Measurements from ENCODE around the gene GTF3C5.

Gene GTF3C5

DNA sequence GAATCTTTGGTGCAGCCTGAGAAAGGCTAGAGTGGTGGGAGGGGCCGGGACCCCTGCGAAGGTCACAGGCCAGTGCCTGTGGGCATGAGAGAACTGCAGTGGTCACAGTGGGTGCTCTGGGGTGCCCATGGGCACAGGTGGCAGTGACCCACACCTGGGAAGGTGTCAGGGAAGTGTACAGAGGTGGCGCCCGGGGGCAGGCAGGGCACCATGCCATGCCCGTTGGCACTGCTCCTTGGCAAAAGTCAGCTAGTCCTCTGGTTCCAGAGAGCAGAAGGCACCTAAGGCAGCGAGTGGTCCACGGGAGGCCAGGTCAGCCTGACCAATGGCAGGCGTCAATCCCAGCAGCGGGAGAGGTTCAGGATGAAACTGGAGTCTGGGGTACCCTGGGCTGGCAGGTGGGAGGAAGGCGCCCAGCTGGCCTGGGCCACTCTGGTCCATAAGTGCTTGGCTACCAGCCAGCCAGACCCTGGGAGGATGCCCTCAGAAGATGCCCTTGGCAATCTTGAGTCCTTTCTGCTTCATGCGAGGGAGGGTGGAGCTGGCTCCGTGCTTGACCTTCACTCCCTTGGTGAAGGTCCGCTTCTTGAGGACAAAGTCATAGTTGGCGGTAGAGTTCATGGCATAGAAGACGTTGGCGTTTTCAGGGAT is 67.4 kb downstream of the GTF3C5 start:
- Histone ChIP-seq H3K36me3 (ENCODE audit: control insufficient read depth, low read length) (peaks cover 64% of the 10 kb centered on the region), H3K4me2 (ENCODE audit: low read length) (no peak overlapping the region)

DNA sequence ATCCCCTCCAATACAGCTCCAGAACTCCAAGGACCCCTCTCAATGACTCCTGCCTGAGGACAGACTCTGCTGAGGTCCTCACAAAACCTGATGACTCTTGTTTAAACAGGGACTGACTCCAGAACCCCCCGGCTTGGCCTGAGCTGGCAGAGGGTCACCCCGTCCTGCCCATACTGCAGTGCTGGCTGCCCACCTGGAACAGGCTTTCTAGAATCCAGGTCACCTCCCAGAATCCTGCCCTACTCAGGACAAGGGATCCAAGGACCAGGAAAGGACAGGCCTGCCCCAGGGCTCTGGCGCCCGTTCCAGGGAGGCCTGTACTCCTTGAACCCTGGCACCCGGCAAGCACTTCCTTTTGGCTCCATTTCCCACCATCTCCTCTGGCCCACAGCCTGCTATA is 68.1 kb downstream of the GTF3C5 start:
- no peaks in the 10 kb centered on the region for H3K4me1 ChIP-seq (ENCODE audit: control insufficient read depth, low read length)
- H4K20me1 ChIP-seq (ENCODE audit: control insufficient read depth, insufficient read depth, low read depth, low read length), result no peaks in the 10 kb centered on the region
- no peak overlapping the region for H3K27ac ChIP-seq (ENCODE audit: low read depth, low read length)
- H3F3A ChIP-seq (ENCODE audit: control insufficient read depth, insufficient read depth), result no peaks in the 10 kb centered on the region
- TF ChIP-seq EZH2phosphoT487 (IDR thresholded peaks at IDR 0.05; ENCODE audit: borderline replicate concordance, low read length) (no peak), CTCF (IDR thresholded peaks at IDR 0.05; ENCODE audit: low read depth, low read length, poor library complexity, severe bottlenecking) (no peak)
- H3K9me3 ChIP-seq (ENCODE audit: control insufficient read depth, insufficient read depth, low read length), result no peaks in the 10 kb centered on the region
- peaks cover 71% of the 10 kb centered on the region for H3K36me3 ChIP-seq (ENCODE audit: control insufficient read depth, low read length)
- H3K4me3 ChIP-seq (ENCODE audit: low read length), result no peak overlapping the region
- H3K27me3 ChIP-seq (ENCODE audit: control insufficient read depth, low read length), result no peaks in the 10 kb centered on the region
- H3K79me2 ChIP-seq (ENCODE audit: control insufficient read depth, low read length), result no peaks in the 10 kb centered on the region
- no peaks in the 10 kb centered on the region for H3K9me2 ChIP-seq (replicated peaks; ENCODE audit: control insufficient read depth, low read length)
- no peak overlapping the region for H3K4me2 ChIP-seq (ENCODE audit: low read length)

More for the DNA sequence above, 67.4 kb downstream of the GTF3C5 start:
- H3K4me1 ChIP-seq (ENCODE audit: control insufficient read depth, low read length), result no peaks in the 10 kb centered on the region
- H3K4me3 ChIP-seq (ENCODE audit: low read length), result no peak overlapping the region
- no peaks in the 10 kb centered on the region for H4K20me1 ChIP-seq (ENCODE audit: control insufficient read depth, insufficient read depth, low read depth, low read length)
- no peaks in the 10 kb centered on the region for H3K9me2 ChIP-seq (replicated peaks; ENCODE audit: control insufficient read depth, low read length)
- H3K79me2 ChIP-seq (ENCODE audit: control insufficient read depth, low read length), result no peaks in the 10 kb centered on the region
- no peaks in the 10 kb centered on the region for H3K9me3 ChIP-seq (ENCODE audit: control insufficient read depth, insufficient read depth, low read length)
- no peaks in the 10 kb centered on the region for H3F3A ChIP-seq (ENCODE audit: control insufficient read depth, insufficient read depth)
- H3K27ac ChIP-seq (ENCODE audit: low read depth, low read length), result no peak overlapping the region
- TF ChIP-seq CTCF (IDR thresholded peaks at IDR 0.05; ENCODE audit: low read depth, low read length, poor library complexity, severe bottlenecking) (no peak), EZH2phosphoT487 (IDR thresholded peaks at IDR 0.05; ENCODE audit: borderline replicate concordance, low read length) (no peak)
- no peaks in the 10 kb centered on the region for H3K27me3 ChIP-seq (ENCODE audit: control insufficient read depth, low read length)

DNA sequence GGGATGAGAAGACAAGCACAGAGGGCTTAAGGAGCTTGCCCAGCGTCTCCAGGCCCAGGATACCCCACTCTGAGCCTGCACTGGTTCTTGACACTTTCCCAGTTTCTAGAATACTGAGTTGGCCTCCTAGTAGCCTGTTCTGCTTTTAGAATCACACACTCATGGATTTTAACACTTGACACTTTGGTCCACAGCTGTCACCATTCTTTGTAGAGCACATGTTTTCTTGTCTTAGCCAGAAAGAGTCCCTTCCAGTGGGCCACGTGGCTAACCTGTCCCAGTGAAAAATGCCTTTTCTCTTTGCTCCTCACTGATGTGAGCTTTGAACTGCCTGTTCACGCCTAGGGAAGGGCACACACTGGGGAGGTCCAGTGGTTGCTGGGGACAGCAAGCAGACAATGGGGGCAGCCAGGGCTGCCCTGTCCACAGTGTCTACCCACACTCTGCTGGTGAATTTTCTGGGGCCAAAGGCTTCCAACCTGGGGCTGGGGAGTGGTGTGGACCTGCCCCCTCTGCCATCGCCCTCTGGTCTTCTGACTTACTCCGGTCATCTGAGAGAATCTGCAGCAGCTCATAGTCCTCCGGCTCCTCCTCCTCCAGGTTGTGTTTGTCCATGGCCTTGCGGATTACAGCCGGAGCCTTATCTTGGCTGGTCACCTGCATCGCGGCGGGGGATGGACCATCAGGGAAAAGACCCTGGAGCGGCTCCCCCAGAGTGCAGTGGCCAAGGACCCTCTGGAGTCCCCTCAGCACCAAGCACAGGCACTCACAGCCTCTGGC is 69.1 kb downstream of the GTF3C5 start:
- Histone ChIP-seq H3K4me3 (ENCODE audit: low read length) (no peak overlapping the region), H3K9me2 (replicated peaks; ENCODE audit: control insufficient read depth, low read length) (no peaks in the 10 kb centered on the region), H3K4me1 (ENCODE audit: control insufficient read depth, low read length) (no peaks in the 10 kb centered on the region), H3K36me3 (ENCODE audit: control insufficient read depth, low read length) (peaks cover 75% of the 10 kb centered on the region), H3K9me3 (ENCODE audit: control insufficient read depth, insufficient read depth, low read length) (no peaks in the 10 kb centered on the region), H4K20me1 (ENCODE audit: control insufficient read depth, insufficient read depth, low read depth, low read length) (no peaks in the 10 kb centered on the region), H3K27ac (ENCODE audit: low read depth, low read length) (no peak overlapping the region), H3K27me3 (ENCODE audit: control insufficient read depth, low read length) (no peaks in the 10 kb centered on the region), H3K79me2 (ENCODE audit: control insufficient read depth, low read length) (no peaks in the 10 kb centered on the region), H3K4me2 (ENCODE audit: low read length) (no peak overlapping the region), H3F3A (ENCODE audit: control insufficient read depth, insufficient read depth) (no peaks in the 10 kb centered on the region)
- TF ChIP-seq EZH2phosphoT487 (IDR thresholded peaks at IDR 0.05; ENCODE audit: borderline replicate concordance, low read length) (no peak), CTCF (IDR thresholded peaks at IDR 0.05; ENCODE audit: low read depth, low read length, poor library complexity, severe bottlenecking) (no peak)

Measured in DOHH2 (cell line).